Left lung (tissue), 10 donors: ENCODE measurements around the gene CNST. TPM values are rescaled to one million over a fixed set of nuclear protein-coding genes. Genes with fewer than 3 reads are reported as not detected.

Experiments
- ATAC-seq: fragments of 200-7000 bp; cut with Tn5 transposase; one replicate; pipeline ENCODE4 v1.9.1; 2020; ENCODE audit warnings: moderate library complexity
- DNase-seq, 4 donors: peaks; one replicate each; pipeline ENCODE4 v3.0.0-alpha.2; 2013 to 2020
- H3K27ac ChIP-seq, 2 donors: fragments of 200-600 bp; sonication (generic) in 1 of 2; one replicate each; pipeline versions ENCODE4 v1.5.0 to v1.8.0; 2020 to 2021
- H3K27me3 ChIP-seq, 2 donors: fragments of 200-600 bp; sonication (generic) in 1 of 2; one replicate each; pipeline versions ENCODE4 v1.5.0 to v1.8.0; 2020 to 2021
- H3K36me3 ChIP-seq, 2 donors: fragments of 200-600 bp; sonication (generic) in 1 of 2; one replicate each; pipeline versions ENCODE4 v1.5.0 to v1.8.0; 2020 to 2021
- H3K4me1 ChIP-seq, 2 donors: fragments of 200-600 bp; one replicate each; pipeline ENCODE4 v1.8.0; 2021
- H3K4me3 ChIP-seq, 2 donors: fragments of 200-600 bp; sonication (generic) in 1 of 2; one replicate each; pipeline versions ENCODE4 v1.5.0 to v1.8.0; 2020 to 2021; ENCODE audit warnings: mild to moderate bottlenecking in 1 of 2
- H3K9me3 ChIP-seq, 2 donors: fragments of 200-600 bp; sonication (generic) in 1 of 2; one replicate each; pipeline versions ENCODE4 v1.5.0 to v1.8.0; 2020 to 2021
- intact Hi-C, 2 donors: fragments of 100-400 bp; cut with DNase I; formaldehyde crosslinking; loops; one replicate each; pipeline versions ENCODE4 v1.11.2 to v1.14.2; 2022
- polyA plus RNA-seq, 6 donors: library from polyadenylated mRNA; unstranded; fragments of 120-200 nt; gene quantifications; one replicate each; pipeline ENCODE4 v1.2.1, GENCODE V29; 2013; ENCODE audit not compliant: insufficient read length in 6 of 6
- total RNA-seq, 2 donors: library from RNA; stranded (reverse); fragmentation: NEBNext Ultra II Directional; extraction: Animal tissue kit (Norgen Biotek cat#: 25700); gene quantifications; one replicate each; pipeline ENCODE4 v1.2.1, GENCODE V29; 2021
- TF ChIP-seq, protein P1 (sequence below), 2 donors: fragments of 200-600 bp; sonication (generic) in 1 of 2; IDR thresholded peaks; one replicate each; pipeline versions ENCODE4 v1.5.0 to v1.8.0; 2021; ENCODE audit warnings: antibody characterized with exemption in 2 of 2
- donor health status: DM: no; HTN: yes; CAD: no.
- donor health status: DM: no; HTN: no; CAD: no.

CNST gene
- total and polyA plus RNA-seq, 8 donors, result 18.0 to 24.0 (median 19.6) TPM

- DNase-seq, result no peak
- H3K4me3 ChIP-seq, result no peak overlapping the region
- TF ChIP-seq, protein P1, sequence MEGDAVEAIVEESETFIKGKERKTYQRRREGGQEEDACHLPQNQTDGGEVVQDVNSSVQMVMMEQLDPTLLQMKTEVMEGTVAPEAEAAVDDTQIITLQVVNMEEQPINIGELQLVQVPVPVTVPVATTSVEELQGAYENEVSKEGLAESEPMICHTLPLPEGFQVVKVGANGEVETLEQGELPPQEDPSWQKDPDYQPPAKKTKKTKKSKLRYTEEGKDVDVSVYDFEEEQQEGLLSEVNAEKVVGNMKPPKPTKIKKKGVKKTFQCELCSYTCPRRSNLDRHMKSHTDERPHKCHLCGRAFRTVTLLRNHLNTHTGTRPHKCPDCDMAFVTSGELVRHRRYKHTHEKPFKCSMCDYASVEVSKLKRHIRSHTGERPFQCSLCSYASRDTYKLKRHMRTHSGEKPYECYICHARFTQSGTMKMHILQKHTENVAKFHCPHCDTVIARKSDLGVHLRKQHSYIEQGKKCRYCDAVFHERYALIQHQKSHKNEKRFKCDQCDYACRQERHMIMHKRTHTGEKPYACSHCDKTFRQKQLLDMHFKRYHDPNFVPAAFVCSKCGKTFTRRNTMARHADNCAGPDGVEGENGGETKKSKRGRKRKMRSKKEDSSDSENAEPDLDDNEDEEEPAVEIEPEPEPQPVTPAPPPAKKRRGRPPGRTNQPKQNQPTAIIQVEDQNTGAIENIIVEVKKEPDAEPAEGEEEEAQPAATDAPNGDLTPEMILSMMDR (IDR thresholded peaks at IDR 0.05), result no peak
- H3K27me3 ChIP-seq, result no peaks in the 10 kb centered on the region
- intact Hi-C loops, result no loop called here
- H3K4me1 ChIP-seq, result no peaks in the 10 kb centered on the region
- no peak for ATAC-seq
- H3K9me3 ChIP-seq, result no peaks in the 10 kb centered on the region
- no peak overlapping the region for H3K27ac ChIP-seq
- no peaks in the 10 kb centered on the region for H3K36me3 ChIP-seq
These were observed 112.8 kb downstream of the CNST start for GRCh38 chr1:246678816-246679793.

- Histone ChIP-seq H3K4me1 (no peaks in the 10 kb centered on the region), H3K27ac (no peak overlapping the region), H3K36me3 (no peaks in the 10 kb centered on the region), H3K9me3 (no peaks in the 10 kb centered on the region), H3K27me3 (no peaks in the 10 kb centered on the region), H3K4me3 (no peak overlapping the region)
- TF ChIP-seq, protein P1 (IDR thresholded peaks at IDR 0.05), result no peak
- intact Hi-C loops, result loop anchor here in 1 of 2 donors (2.0 kb wide), 1 partner anchor 129 kb away; no protein-coding TSS in a partner anchor
- DNase-seq, result no peak
- ATAC-seq, result no peak
These were observed 113.5 kb downstream of the CNST start for GRCh38 chr1:246679794-246680177.

- ATAC-seq, result no peak
- no peak overlapping the region for H3K27ac ChIP-seq
- H3K4me3 ChIP-seq, result no peak overlapping the region
- TF ChIP-seq, protein P1 (IDR thresholded peaks at IDR 0.05), result no peak
- intact Hi-C loops, result loop anchor here in 1 of 2 donors (2.0 kb wide), 1 partner anchor 129 kb away; no protein-coding TSS in a partner anchor
- H3K9me3 ChIP-seq, result no peaks in the 10 kb centered on the region
- no peak for DNase-seq
- H3K27me3 ChIP-seq, result no peaks in the 10 kb centered on the region
- no peaks in the 10 kb centered on the region for H3K4me1 ChIP-seq
- no peaks in the 10 kb centered on the region for H3K36me3 ChIP-seq
These were observed 113.9 kb downstream of the CNST start for GRCh38 chr1:246680190-246680589.

- no peak for ATAC-seq
- Histone ChIP-seq H3K4me3 (no peak overlapping the region), H3K27ac (no peak overlapping the region), H3K9me3 (no peaks in the 10 kb centered on the region), H3K27me3 (no peaks in the 10 kb centered on the region), H3K4me1 (no peaks in the 10 kb centered on the region), H3K36me3 (no peaks in the 10 kb centered on the region)
- no peak for DNase-seq
- intact Hi-C loops, result loop anchor here in 1 of 2 donors (2.0 kb wide), 1 partner anchor 130 kb away; no protein-coding TSS in a partner anchor
- TF ChIP-seq, protein P1 (IDR thresholded peaks at IDR 0.05), result no peak
These were observed 114.5 kb downstream of the CNST start for GRCh38 chr1:246680696-246681130.
